GM12892 (cell line): ENCODE data around the gene LDLRAD3.

Experiments used
- POLR2AphosphoS5 ChIP-seq: IDR thresholded peaks from 2 replicates; pipeline ENCODE4 v1.6.1; 2011; ENCODE audit warnings: low read depth, low read length, control low read depth
- TAF1 ChIP-seq: IDR thresholded peaks from 2 replicates; pipeline ENCODE4 v1.6.1; 2011; ENCODE audit warnings: low read depth, mild to moderate bottlenecking, control low read depth, low read length, borderline replicate concordance

DNA sequence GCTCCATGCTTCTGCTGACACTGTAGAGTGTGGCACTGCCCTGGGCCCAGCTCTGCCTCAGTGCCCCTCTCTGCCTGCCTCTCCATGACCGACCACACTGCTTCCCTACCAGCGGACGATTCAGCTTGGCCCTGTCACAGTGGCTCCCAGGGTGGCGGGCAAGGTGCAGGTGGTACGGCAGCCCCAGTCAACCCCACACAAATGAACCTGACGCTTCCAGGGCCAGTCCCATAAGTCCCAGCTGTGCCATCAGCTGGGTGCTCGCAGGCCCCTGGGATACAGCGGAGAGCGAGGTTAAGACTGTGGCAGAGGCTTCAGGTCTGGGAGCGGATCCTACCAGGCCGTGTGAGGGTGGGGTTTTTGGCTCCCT is 134.8 kb downstream of the LDLRAD3 start:
- TF ChIP-seq TAF1 (no peak), POLR2AphosphoS5 (no peak)
